GM12872 (cell line): ENCODE results near the gene GPR26.

ENCODE experiments used
- CTCF ChIP-seq: IDR thresholded peaks from 3 replicates; pipeline ENCODE4 v1.5.1; 2011; ENCODE audit warnings: low read depth, mild to moderate bottlenecking, low read length, moderate library complexity; ENCODE audit not compliant: insufficient read depth

Gene GPR26

GRCh38 chr10:123666318-123667236 is at the start of gene GPR26:
TSS of gene GPR26 (plus strand) at chr10:123666355. CDS start at chr10:123666408, 53 bp downstream.
- no peak for TF ChIP-seq CTCF

GRCh38 chr10:123618224-123618623 is 47.9 kb upstream of the GPR26 start:
- TF ChIP-seq CTCF: no peak

GRCh38 chr10:123619067-123619855 is 46.9 kb upstream of the GPR26 start:
- TF ChIP-seq CTCF: no peak

GRCh38 chr10:123620621-123621020 is 45.5 kb upstream of the GPR26 start:
- no peak for TF ChIP-seq CTCF

GRCh38 chr10:123621492-123621891 is 44.7 kb upstream of the GPR26 start:
- TF ChIP-seq CTCF: no peak

GRCh38 chr10:123621916-123622315 is 44.2 kb upstream of the GPR26 start:
- no peak for TF ChIP-seq CTCF

GRCh38 chr10:123622381-123622780 is 43.8 kb upstream of the GPR26 start:
- TF ChIP-seq CTCF: no peak
